GM21619 (cell line): ENCODE data around the gene COL13A1.

Experiments used
- ATAC-seq: cut with Tn5 transposase; IDR thresholded peaks from one replicate; pipeline ENCODE4 v1.9.1; 2021; ENCODE audit not compliant: unreplicated experiment

COL13A1 gene

GRCh38 chr10:70007116-70007820, 205.6 kb downstream of the COL13A1 start:
- ATAC-seq: no peak
